GM11168 (cell line): Measurements from ENCODE around the gene TMEM59L.

Experiments used
- in situ Hi-C: fragments of 300-500 bp; cut with MboI; formaldehyde crosslinking; loops from one replicate; pipeline ENCODE4 v1.12.0; 2022; ENCODE audit warnings: low sequenced_read_pairs; ENCODE audit not compliant: unreplicated experiment

Gene TMEM59L

GRCh38 chr19:18636183-18636968 is 23.7 kb downstream of the TMEM59L start:
- in situ Hi-C loops = no loop called here

DNA sequence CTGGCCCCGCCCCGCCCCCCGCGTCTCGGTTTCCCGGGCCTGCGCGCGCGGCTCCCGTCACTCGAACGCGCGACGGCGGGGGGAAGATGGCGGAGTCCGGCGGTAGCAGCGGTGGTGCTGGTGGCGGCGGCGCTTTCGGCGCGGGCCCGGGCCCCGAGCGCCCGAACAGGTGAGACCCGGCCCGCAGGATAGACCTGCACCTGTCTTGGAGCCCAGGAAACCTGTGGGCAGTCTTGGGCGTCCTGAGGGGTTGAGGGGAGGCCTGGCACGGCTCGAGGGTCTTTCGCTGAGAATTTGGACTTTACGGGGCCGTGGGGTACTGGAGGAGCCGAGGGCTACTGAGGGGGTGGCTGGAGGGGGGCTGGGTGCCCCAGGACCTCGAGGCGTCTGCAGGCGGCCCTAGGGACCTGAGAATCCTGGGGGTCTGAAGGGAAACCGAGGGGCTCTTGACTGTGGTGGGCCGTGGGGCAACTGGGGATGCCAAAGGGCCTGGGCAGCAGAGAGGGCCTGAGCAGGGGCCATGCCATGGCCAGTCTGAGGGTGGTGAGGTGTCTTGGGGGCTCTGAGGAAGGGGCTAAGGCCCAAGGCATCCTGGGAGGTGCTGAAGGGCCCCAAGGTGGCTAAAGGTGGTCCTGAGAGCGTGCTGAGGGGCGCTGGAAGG is 24.4 kb downstream of the TMEM59L start, which contains the start of gene KLHL26:
Gene KLHL26 (plus strand): TSS at position 60 of the 661 bp plus-strand sequence. CDS start 27 bp downstream, at position 87.
- in situ Hi-C loops = no loop called here

GRCh38 chr19:18637673-18638630 is 25.3 kb downstream of the TMEM59L start:
- in situ Hi-C loops = no loop called here

GRCh38 chr19:18639706-18640243 is 27.1 kb downstream of the TMEM59L start:
- in situ Hi-C loops = no loop called here

DNA sequence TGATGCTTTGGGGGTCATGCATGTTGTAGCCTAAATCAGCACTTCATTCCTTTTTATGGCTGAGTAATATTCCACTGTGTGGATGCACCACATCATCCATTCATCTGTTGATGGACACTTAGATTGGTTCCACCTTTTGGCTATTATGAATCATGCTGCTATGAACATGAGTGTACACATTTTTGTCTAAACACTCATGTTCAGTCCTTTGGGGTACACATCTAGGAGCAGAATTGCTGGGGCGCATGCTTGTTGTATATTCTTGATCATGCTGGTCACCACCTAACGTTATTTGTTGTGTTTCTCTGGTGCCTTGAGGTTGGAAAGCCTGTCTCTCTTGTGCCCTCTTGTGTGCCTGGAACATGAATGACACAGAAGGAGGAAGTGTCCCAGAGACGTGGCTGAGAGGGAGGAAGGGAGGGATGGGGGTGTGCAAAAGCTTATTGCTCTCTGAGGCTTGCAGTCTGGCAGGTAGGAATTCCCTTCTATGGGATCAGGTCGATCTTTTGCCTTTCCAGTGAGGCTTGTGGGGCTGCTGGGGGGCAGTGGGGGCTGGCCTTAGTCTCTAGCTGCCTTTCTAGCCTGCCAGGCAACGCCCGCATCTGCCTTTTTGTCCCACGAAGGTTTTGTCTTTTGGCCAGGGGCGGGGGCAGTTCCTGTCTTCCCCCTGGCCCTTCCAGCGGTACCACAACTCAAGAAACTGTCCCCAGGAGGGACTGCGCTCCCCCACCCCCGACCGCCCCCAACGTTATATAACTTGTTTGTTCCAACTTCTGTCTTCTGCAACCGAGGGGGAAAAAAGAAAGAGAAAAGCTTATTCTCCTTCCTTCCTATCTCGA is 31.7 kb downstream of the TMEM59L start:
- in situ Hi-C loops = no loop called here

DNA sequence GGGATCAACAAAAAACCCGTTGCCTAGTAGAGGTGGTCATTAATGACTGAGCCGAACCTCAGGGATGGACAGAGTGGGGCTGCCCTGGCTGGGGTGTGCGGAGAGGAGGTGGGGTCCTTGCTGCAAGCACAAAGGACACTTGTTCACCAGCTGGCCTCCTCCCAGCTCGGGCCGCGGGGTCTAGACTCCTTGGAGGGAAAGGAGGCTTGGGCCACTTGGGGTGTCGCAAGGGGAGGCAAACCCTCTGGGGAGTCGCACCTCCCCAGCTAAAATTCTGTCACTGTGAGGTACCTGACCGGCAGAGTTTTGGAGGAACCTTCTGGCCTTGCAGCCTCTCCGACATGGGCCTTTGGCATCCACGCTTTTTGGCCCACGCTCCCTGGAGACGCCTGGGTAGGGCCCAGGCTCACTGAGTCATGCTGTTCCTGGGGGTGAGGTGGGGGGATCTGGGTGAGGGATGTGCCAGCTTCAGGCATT is 32.4 kb downstream of the TMEM59L start:
- in situ Hi-C loops = no loop called here

GRCh38 chr19:18646535-18647370 is 34.1 kb downstream of the TMEM59L start:
- in situ Hi-C loops = no loop called here

- in situ Hi-C loops = no loop called here
Measured at GRCh38 chr19:18647371-18647767, 34.7 kb downstream of the TMEM59L start.

- in situ Hi-C loops = no loop called here
Measured at GRCh38 chr19:18647807-18648206, 35.1 kb downstream of the TMEM59L start.

DNA sequence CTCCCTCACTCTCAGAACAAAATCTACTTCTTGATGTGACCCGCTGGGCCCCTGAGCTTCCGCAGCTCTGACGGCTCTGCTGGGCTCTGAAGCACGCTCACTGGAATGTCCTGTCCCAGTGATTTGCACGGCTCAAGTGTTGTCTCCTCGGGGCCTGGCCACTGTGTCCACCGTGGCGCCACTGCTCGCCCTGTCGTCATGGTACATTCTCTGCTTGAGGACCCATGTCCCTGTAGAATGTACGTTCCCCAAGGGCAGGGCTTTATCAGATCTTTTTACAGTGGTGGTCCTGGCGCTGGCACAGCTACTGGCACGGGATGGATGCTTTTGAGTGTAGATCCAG is 36.3 kb downstream of the TMEM59L start:
- in situ Hi-C loops = no loop called here

DNA sequence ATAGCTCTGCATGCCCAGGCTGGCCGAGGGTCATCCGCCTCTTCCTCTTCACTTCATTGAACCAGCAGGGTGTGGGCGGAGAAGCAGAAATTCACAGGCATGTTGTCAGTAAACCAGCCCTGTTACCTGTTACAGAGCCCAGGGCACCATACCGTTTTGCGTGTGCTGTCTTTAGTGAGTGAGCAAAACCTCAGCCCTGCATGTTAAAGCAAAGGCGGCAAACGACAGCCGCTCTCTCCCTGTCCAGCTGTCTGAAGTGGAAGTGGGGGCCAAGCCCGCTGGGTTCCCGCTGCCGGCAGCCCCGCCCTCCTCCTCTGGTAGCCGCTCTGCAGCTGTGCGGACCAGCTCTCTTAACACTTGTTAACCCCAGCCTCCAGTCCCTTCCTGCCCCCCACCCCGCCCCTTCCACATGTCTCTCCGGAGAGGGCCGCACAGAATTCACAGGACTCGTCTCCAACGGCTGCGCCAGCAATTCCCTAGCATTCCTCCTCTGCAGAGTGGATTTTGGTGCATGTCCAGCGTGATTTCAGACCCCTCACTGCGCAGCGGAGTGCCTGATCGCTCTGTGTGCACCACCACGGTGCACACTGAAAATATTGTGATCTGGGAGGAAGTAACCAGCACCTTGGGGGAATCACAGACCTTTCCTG is 36.8 kb downstream of the TMEM59L start:
- in situ Hi-C loops = no loop called here

GRCh38 chr19:18650021-18650390 is 37.3 kb downstream of the TMEM59L start:
- in situ Hi-C loops = no loop called here

DNA sequence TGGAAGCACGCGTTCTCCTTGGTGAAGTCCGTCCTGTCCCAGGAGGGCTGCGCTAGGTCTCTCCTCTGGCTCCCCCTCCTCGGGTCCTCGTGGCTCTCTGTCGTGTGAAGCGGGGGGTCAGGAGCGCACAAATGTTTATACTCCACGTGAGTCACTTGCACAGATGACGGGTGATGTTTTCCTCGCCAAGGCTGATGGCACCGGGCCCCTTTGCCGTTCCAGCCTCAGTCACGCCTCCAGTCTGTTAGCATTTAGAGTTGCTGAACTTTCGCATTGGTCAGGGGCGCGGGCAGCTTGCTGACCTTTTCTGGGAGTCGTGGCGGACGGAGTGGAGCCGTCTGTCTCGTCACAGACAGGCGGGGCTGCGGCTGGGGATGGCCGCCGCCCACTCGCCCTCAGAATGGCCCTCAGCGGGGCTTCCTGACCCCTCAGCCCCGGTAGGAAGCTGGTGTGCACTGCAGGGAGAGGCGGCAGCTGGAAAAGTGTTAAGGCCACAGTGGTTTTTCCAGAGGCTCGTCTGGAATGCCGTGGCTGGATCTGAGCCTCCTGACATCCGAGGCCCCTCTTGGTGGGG is 37.9 kb downstream of the TMEM59L start:
- in situ Hi-C loops = no loop called here

GRCh38 chr19:18651300-18651699 is 38.6 kb downstream of the TMEM59L start:
- in situ Hi-C loops = no loop called here

- in situ Hi-C loops = no loop called here
Measured at GRCh38 chr19:18651733-18652132, 39.1 kb downstream of the TMEM59L start.

DNA sequence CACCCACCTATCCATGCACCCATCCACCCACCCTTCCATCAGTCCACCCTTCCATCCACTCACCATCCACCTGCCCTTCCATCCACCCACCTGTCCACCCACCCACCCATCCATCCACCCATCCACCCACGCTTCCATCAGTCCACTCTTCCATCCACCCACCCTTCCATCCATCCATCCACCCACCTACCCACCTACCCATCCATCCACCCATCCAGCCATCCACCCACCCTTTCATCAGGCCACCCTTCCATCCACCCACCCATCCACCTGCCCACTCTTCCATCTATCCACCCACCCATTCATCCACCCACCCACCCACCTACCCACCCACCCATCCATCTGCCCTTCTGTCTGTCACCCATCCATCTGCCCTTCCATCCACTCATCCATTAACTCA is 41.2 kb downstream of the TMEM59L start:
- in situ Hi-C loops = no loop called here

DNA sequence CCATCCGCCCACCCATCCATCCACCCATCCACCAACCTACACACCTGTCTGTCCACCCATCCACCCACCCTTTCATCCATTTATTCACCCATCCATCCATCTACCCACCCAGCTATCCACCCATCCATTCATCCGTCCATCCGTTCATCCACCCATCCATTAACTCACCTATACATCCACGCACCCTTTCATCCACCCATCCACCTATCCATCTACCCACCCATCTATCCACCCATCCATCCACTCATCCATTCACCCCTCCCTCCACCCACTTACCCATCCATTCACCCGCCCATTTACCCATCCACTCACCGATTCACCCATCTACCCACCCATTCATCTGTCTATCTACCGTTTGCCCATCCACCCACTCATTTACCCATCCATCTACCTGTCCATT is 41.8 kb downstream of the TMEM59L start:
- in situ Hi-C loops = no loop called here
